Stomach (tissue), 9 donors: Measurements from ENCODE around the gene GLRX5. TPM values are rescaled to one million over a fixed set of nuclear protein-coding genes. Genes with fewer than 3 reads are reported as not detected.

ENCODE experiments used
- DNase-seq, 2 donors: peaks; one replicate each; pipeline versions ENCODE4 v3.0.0 to v3.0.0-alpha.2; 2013 to 2019
- H3K27ac ChIP-seq, 5 donors: fragments of 200-600 bp in 4 of 5; sonication (generic) in 4 of 5; one replicate each; pipeline ENCODE4 v1.5.1; 2013 to 2019; ENCODE audit warnings: mild to moderate bottlenecking in 1 of 5, moderate library complexity in 1 of 5
- H3K27me3 ChIP-seq, 3 donors: fragments of 200-600 bp; sonication (generic); one replicate each; pipeline ENCODE4 v1.5.1; 2017 to 2019; ENCODE audit warnings: mixed run types in 1 of 3
- H3K36me3 ChIP-seq, 4 donors: fragments of 200-600 bp; sonication (generic); 1 replicate in 3 of 4; 2 replicates in 1 of 4; pipeline ENCODE4 v1.5.1; 2016 to 2019
- H3K4me1 ChIP-seq, 4 donors: fragments of 200-600 bp; sonication (generic); one replicate each; pipeline ENCODE4 v1.5.1; 2016 to 2019
- H3K4me3 ChIP-seq, 4 donors: fragments of 200-600 bp; sonication (generic) in 3 of 4; one replicate each; pipeline ENCODE4 v1.5.1; 2016 to 2019; ENCODE audit warnings: mild to moderate bottlenecking in 1 of 4
- H3K9me3 ChIP-seq, 4 donors: fragments of 200-600 bp; sonication (generic); one replicate each; pipeline ENCODE4 v1.5.1; 2016 to 2019
- CTCF ChIP-seq, 7 experiments: fragments of 450-650 bp in 4 of 7; fragments of 200-600 bp in 3 of 7; sonication (generic) in 3 of 7; IDR thresholded peaks; one replicate each; pipeline ENCODE4 v1.5.1; 2016 to 2019; ENCODE audit warnings: antibody characterized with exemption in 7 of 7, control low read depth in 2 of 7, mild to moderate bottlenecking in 1 of 7
- EP300 ChIP-seq: sonication (generic); formaldehyde crosslinking; IDR thresholded peaks from one replicate; pipeline ENCODE4 v1.6.1; 2017; ENCODE audit warnings: antibody characterized with exemption
- POLR2A ChIP-seq, 4 donors: fragments of 450-650 bp; IDR thresholded peaks; one replicate each; pipeline ENCODE4 v1.6.1; 2016; ENCODE audit warnings: antibody characterized with exemption in 4 of 4, control low read depth in 2 of 4, mild to moderate bottlenecking in 1 of 4, moderate library complexity in 1 of 4
- POLR2AphosphoS5 ChIP-seq, 3 donors: sonication (generic); formaldehyde crosslinking; IDR thresholded peaks; one replicate each; pipeline ENCODE4 v1.6.1; 2016; ENCODE audit warnings: antibody characterized with exemption in 3 of 3
- WGBS, 5 donors: extraction: QIAGEN DNeasy Blood & Tissue Kit in 3 of 5; methylation state at CpG; one replicate each; pipeline versions ENCODE4 v1.1.5 to v1.1.7; 2013 to 2018; 5-methylcytosine and 5-hydroxymethylcytosine counted together
- intact Hi-C: fragments of 100-400 bp; cut with DNase I; formaldehyde crosslinking; loops from one replicate; pipeline ENCODE4 v1.15.1; 2023; ENCODE audit warnings: low total_unique reads
- polyA plus RNA-seq, 3 donors: library from polyadenylated mRNA; stranded (reverse); fragments of 200-250 nt; gene quantifications; one replicate each; pipeline ENCODE4 v1.2.3, GENCODE V29; 2013
- total RNA-seq, 5 donors: library from RNA; depleted of rRNA; stranded (reverse); fragments of >200 nt; gene quantifications; one replicate each; pipeline versions ENCODE4 v1.1.0 to v1.2.3, GENCODE V29; 2014 to 2016
- donor health status: healthy with polysubstance abuse.
- donor health status: Bipolar disorder and iron deficiency.
- donor health status: healthy.

Gene GLRX5
- total and polyA plus RNA-seq, 8 donors = 29.5 to 316 (median 40.5) TPM

DNA sequence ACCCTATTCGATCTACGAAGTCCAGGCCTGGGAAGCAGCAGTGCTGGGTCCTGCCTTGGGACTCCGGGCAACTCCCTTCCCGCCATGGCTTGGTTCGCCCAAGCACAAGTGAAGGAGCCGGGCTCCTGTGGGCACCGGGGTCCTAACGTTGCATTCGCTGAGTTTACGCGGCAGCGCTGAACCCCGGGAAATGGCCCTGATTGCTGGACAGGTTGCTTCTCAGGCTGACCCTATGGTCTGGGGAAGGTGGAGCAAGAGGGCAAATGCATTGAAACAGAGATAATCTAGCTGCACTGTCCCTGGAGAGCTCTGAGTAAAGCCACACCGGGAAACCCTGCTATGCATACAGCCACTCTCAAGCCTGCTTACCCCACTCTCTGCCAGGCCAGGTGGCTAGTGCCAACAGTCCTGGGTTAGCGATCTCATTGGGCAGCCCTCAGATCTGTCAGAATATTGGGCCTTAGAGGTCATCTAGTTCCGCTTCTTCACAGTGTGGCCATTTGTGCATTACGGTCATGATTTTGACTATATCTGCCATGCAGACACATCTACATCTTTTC is 29.7 kb upstream of the GLRX5 start:
- TF ChIP-seq EP300 (no peak), POLR2AphosphoS5 (IDR thresholded peaks at IDR 0.05) (no peak), CTCF (IDR thresholded peaks at IDR 0.05) (no peak), POLR2A (IDR thresholded peaks at IDR 0.05) (no peak)
- Histone ChIP-seq H3K9me3 (no peaks in the 10 kb centered on the region), H3K27ac (no peak overlapping the region), H3K4me3 (no peak overlapping the region), H3K36me3 (no peaks in the 10 kb centered on the region), H3K4me1 (peaks cover 25 to 80% (median 45%) of the 10 kb centered on the region in 4 donors), H3K27me3 (no peaks in the 10 kb centered on the region)
- no peak for DNase-seq
- 85 to 93% (median 88%) methylated on average over 17 of the region's 17 CpGs for WGBS, 5 donors
- intact Hi-C loops = no loop called here

GRCh38 chr14:95507174-95507573 is 27.7 kb upstream of the GLRX5 start:
- WGBS, 5 donors = 21 to 46% (median 33%) methylated on average over 8 of the region's 8 CpGs
- no peaks in the 10 kb centered on the region for H3K27me3 ChIP-seq
- no peaks in the 10 kb centered on the region for H3K9me3 ChIP-seq
- intact Hi-C loops = no loop called here
- no peak overlapping the region for H3K4me3 ChIP-seq
- peaks cover 25 to 68% (median 34%) of the 10 kb centered on the region in 4 donors for H3K4me1 ChIP-seq
- H3K36me3 ChIP-seq = no peaks in the 10 kb centered on the region
- TF ChIP-seq CTCF (IDR thresholded peaks at IDR 0.05) (no peak), POLR2AphosphoS5 (IDR thresholded peaks at IDR 0.05) (peak; percentile 8 to 83 (median 60))
- peak in 1 of 2 donors; percentile 67 for DNase-seq
- peak overlapping the region; percentile 26 to 76 (median 60) for H3K27ac ChIP-seq

DNA sequence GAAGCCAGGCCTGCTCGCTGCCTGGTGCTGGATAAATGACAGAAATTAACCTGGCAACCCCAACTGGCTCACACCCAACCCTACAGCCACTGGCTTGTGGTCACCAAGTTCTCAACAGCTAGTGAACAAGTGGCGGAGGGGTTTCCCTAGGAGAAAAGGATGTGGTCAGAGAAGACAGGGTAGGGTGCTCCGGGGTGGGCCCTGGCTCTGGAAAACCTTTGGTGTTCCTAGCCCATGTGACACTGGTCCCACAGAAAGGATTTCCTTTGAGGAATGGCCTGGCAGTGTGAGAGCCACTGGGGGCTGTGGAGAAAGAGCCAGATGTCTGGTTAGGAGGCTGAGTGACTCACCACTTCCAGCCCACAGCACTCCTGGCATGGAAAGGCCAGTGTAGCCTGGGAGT is 27.1 kb upstream of the GLRX5 start:
- no peak for TF ChIP-seq POLR2A (IDR thresholded peaks at IDR 0.05)
- TF ChIP-seq POLR2AphosphoS5 (IDR thresholded peaks at IDR 0.05) = no peak
- TF ChIP-seq EP300 = no peak
- TF ChIP-seq CTCF (IDR thresholded peaks at IDR 0.05) = no peak
- H3K27ac ChIP-seq = peak overlapping the region; percentile 31 to 76 (median 60)
- WGBS, 5 donors = 37 to 59% (median 41%) methylated on average over 3 of the region's 3 CpGs
- H3K9me3 ChIP-seq = no peaks in the 10 kb centered on the region
- H3K36me3 ChIP-seq = no peaks in the 10 kb centered on the region
- peaks cover 25 to 63% (median 34%) of the 10 kb centered on the region in 4 donors for H3K4me1 ChIP-seq
- peak in 1 of 2 donors; percentile 51 for DNase-seq
- intact Hi-C loops = no loop called here
- H3K4me3 ChIP-seq = no peak overlapping the region
- H3K27me3 ChIP-seq = no peaks in the 10 kb centered on the region

DNA sequence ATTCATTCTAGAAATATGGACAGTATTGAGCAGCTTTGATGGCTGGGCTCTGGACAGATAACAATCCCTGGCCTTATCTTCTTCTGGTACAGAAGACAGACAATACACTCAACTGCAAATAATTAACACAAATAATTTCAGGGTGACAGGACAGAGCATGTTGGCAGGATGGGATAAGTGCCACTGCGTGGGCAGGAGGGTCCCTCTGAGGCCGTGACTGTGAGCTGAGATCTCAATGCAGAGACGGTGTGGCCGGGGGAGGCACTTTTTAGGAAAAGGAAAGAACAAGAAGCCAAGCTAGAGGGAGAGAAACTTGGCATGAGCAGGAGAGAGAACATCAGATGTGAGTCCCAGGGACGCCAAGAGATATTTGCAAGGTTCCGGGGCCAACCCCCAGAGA is 26.5 kb upstream of the GLRX5 start:
- Histone ChIP-seq H3K36me3 (no peaks in the 10 kb centered on the region), H3K9me3 (no peaks in the 10 kb centered on the region), H3K4me3 (no peak overlapping the region), H3K27ac (peak overlapping the region in 4 of 5 donors; percentile 46 to 76 (median 67)), H3K4me1 (peaks cover 25 to 63% (median 36%) of the 10 kb centered on the region in 4 donors), H3K27me3 (no peaks in the 10 kb centered on the region)
- intact Hi-C loops = no loop called here
- 84 to 94% (median 91%) methylated on average over 6 of the region's 6 CpGs for WGBS, 5 donors
- DNase-seq = no peak
- TF ChIP-seq POLR2AphosphoS5 (IDR thresholded peaks at IDR 0.05) (no peak), CTCF (IDR thresholded peaks at IDR 0.05) (no peak), EP300 (no peak), POLR2A (IDR thresholded peaks at IDR 0.05) (no peak)
